Activated naive CD4-positive, alpha-beta T cell treated with Interleukin-2 at 50 U/mL for 16 hours (primary cell): ENCODE data around the gene DLX6.

Experiments
- DNase-seq: peaks from one replicate; pipeline ENCODE4 v3.0.0-alpha.2; 2020

The DLX6 gene

DNA sequence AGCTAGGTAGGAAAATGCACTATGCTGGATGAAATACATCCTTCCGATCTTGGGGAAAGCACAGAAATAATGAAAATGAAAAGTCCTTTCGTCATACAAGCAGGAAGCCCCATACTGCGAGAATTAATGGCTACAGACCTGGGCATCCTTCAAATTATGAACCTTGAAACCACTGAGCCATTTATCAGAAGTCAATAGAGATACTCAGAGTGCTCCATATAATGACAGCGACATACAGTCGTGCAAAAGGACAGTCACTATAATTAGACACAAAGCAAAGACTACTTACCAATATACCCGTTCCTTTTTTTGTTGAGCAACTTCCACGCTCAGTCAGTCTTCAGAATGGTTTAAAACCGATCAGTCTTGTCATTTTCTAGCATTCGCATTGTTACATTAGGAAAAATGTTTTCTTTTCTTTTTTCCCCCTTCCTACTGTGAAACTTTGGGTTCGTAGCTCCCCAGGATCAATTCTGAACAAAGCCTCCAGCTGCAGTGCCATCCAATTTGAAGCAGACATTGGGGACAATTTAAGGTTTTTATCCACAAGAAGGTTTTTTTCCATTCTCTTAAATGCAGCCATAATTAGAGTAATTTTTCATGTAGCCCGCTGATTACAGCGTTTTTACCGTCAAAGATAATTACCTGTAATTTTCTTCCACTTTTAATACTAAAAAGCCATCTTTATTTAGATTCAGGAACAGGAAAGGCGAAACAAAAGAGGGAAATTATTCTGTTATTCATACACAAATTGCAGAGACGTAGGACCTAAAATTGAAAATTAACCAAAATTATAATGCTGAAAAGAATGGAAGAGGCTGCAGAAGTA is 6.4 kb downstream of the DLX6 start:
- no peak for DNase-seq

DNA sequence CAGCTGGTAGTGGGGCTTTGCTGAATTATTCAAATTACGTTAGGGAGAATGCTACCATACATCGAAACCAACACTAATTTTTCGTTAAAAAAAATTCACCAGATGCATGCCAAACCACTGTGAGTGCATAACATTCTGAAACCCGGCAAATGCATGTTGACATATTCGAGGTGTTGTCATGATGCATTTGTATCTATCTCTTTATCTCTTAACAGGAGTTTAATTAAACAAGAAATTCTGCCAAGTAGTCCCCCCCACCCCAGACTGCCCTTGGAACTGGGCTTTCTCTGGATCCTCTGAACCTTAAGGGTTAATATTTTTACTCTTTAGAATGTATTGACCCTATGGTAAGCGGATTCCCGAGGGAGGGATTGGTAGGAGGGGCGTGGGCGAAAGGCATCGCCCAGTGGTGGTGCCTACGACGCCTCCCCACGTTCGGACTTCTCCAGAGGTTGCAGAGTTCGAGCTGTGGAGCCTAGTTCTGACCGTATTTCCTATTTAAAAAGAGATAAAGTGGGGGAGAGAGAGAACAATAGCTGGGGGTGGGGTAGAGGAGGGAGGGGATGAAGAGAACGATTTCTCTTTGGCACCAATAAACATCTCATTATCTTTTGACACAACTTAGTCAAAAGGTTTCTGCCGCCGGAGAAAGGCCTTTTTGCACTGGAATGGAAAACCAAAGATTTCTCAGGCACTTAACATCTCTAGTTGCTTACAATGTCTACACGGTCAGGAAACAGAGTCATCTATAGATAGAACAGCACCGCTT is 7.2 kb downstream of the DLX6 start:
- DNase-seq = no peak

- DNase-seq = no peak
Measured at GRCh38 chr7:97013134-97013844, 7.9 kb downstream of the DLX6 start.

- no peak for DNase-seq
Measured at GRCh38 chr7:97013845-97014134, 8.4 kb downstream of the DLX6 start.

DNA sequence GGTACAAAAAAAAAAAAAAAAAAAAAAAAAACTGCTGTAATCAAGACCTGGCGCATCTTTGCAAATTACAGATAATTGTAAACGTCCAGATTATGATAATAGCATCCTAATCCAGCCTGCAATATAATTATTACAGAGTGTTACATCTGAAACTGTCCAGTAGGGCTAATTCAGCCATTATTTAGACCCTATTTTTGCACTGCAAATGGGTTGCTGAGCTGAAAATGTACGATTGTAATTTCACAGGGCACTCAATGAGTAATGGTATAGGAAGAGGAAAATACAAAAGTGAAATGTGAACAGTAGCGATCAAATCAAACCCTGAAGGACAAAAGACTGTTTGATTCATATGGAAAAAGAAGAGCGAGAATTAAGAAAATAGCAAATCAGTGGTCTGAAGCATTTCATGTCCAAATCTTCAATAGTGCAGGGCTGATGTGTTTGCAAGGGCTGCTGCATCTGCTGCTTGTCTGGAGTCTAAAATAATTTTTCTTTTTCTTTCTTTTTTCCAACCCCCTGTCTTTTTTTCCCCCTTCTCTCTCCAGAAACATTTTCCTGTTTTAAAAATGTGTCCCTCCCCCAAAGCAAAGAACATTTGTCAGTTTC is 8.9 kb downstream of the DLX6 start:
- no peak for DNase-seq

- DNase-seq = no peak
Measured at GRCh38 chr7:97015279-97015678, 9.9 kb downstream of the DLX6 start.

- no peak for DNase-seq
Measured at GRCh38 chr7:97015756-97016380, 10.5 kb downstream of the DLX6 start.

DNA sequence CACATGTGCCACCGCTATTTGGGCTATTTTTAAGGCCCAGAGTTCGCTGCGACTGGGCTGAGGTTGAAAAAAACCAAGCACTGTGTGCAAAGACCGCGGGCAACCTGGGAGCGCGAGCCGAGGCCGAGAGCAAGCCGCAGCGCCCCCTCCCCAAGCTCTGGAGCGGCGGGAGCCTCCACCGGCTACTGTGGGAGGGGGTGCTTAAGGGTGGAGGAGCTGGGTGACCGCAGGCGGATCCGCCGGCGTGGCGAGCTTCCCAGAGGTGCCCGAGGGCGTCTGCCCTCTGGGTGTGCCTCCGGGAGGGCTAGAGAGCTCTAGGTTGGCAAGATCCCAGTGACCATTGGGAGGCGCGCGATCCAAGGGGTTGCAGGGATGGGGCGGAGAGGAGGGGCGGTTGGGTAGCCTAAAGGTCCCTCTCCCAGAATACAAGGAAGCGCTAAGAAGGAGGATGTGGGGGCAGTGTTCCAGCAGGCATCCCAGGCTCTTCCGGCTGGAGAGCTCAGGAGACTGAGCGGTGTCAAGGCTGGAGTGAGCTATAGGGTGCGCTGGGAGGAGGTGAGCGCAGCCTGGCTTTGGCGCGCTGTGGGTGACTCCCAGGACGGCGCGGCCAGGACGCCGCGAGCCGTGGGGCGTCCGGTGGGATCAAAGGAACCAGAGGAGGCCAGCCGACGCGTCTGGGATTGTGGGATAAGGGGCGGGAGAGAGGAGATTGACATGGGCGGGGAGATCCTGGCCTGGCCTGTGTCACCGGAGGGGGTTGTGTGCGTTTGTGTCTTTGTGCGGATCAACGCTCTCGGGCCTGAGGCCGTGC is 11.2 kb downstream of the DLX6 start:
- no peak for DNase-seq

DNA sequence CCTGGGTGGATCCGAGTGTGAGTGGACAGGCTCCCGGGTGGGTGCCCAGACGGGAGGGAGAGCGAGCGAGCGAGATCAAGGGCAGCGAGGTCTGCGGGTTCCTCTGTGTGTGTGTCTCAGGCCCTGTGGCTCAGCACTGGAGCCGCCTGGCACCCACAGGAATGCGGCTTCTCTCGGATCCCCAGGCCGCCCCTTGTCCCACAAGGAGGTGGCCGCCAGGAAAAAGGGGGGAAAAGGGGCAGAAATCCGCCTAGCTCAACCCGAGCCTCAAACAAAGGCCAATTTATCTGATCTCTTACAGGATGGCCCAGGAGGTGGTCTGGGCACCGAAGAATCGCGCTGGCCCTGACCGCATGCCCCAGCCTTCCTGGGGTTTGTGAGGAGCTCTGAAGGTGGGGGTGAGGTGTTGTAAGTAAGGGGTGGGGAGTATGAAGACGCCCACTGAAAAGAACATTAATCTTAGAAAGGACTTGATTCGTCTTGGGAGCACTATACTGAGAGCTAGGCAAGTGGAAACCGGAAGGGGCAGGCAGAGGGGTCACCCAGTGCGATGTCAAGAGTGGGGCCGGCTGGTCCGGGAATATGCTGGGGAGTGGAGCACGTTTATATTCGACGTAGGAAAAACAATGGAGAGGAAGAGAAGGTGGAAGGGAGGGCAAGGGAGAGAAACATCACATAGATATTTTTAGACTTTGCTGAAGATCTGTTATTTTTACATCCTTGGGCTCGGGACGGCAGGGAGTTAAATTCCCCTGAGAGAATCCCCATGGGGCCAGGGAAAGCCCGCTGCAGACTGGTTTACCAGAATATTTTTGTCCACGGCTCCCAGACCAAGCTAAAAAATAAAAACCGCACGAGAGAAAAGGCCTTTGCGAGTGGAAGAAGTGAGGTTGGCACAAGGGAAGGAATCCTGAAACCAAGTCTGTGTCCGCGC is 12.1 kb downstream of the DLX6 start:
- DNase-seq = no peak

- no peak for DNase-seq
Measured at GRCh38 chr7:97018126-97018601, 12.8 kb downstream of the DLX6 start.

- DNase-seq = no peak
Measured at GRCh38 chr7:97018791-97019531, 13.6 kb downstream of the DLX6 start.

- no peak for DNase-seq
Measured at GRCh38 chr7:97019710-97020225, 14.4 kb downstream of the DLX6 start.

GRCh38 chr7:97020601-97020995 is 15.2 kb downstream of the DLX6 start:
- no peak for DNase-seq

GRCh38 chr7:97020996-97021746 is 15.8 kb downstream of the DLX6 start:
- DNase-seq = no peak

GRCh38 chr7:97021747-97022490 is 16.6 kb downstream of the DLX6 start:
- DNase-seq = no peak

DNA sequence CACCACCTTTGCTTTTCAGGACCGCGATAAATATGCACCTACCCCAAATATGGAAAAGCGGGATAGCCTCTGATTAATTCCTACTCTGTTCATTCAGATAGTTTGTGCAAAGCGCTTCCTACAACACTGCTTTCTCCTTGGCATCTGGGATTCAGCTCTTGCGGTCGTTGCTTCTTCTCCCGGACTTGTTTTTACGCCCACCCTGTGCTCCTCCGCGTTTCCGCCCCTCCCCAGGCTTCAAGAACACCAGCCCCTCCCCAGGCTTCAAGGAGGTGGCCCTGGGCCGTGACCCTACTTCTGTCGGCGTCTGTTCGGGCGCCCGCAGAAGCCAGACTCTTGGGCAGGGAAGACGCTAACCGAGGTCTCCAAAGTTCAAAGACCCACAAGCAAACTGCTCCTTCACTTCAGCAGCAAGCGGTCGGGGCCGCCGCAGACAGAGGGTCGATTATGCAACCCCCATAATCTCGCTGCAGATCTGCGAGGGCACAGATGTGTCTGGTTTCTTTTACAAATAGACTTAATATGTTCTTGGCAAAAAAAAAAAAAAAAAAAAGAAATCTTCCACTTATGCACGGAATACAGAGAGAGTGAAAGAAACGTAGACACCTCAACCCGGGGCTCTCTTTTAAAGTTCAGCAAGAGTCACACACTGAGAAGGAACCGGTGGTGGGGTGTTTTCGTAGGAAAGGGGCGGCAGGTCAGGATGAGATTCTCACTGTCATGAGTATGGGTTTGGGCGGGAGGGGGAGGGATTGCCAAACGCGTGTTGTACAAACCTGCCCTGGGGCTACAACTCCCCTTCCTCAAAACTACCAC is 17.3 kb downstream of the DLX6 start:
- no peak for DNase-seq
